Mammary epithelial cell (primary cell): ENCODE measurements around the gene TLCD3B.

Experiments used
- CTCF ChIP-seq, 2 donors: IDR thresholded peaks in 1 of 2; conservative IDR thresholded peaks in 1 of 2; 2 replicates each; pipeline ENCODE4 v1.5.1; 2011 to 2012; ENCODE audit warnings: inconsistent platforms in 2 of 2, low read length in 2 of 2, mild to moderate bottlenecking in 2 of 2, control low read depth in 1 of 2, low read depth in 1 of 2; ENCODE audit not compliant: insufficient read depth in 1 of 2; ENCODE audit errors: extremely low read depth in 1 of 2
- EZH2 ChIP-seq: IDR thresholded peaks from 2 replicates; pipeline ENCODE4 v1.6.1; 2012; ENCODE audit warnings: low read length, inconsistent platforms, borderline replicate concordance

DNA sequence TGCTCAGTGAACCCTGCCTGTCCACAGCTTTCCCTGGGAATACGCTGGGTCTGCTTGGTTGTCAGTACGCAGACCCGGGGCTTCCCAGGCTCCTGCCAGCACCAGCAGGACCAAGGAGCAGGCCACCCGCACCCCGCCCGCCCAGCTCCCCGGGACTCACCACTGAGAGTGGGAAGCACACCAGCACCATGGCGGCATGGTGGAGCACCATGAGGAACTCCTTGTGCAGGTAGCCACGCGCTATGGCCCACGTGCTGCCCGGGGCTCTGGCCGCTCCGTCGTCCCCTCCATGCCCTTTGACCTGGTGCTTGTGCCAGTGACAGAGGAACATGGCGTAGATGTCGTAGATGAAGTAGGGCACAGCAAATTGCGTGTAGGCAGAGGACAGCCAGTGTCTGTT lies 4.6 kb downstream of the TLCD3B start:
- TF ChIP-seq CTCF (conservative IDR thresholded peaks at IDR 0.05 in 1 of 2, IDR thresholded peaks at IDR 0.05 in 1 of 2; ENCODE audit: extremely low read depth in 1 of 2, insufficient read depth in 1 of 2, low read depth in 1 of 2, low read length in 2 of 2) (no peak), EZH2 (no peak)
